GM12872 (cell line): ENCODE measurements around the gene NSFL1C.

ENCODE experiments used
- TF ChIP-seq, protein P1 (sequence below): IDR thresholded peaks from 3 replicates; pipeline ENCODE4 v1.5.1; 2011; ENCODE audit warnings: low read depth, mild to moderate bottlenecking, low read length, moderate library complexity; ENCODE audit not compliant: insufficient read depth

The NSFL1C gene

DNA sequence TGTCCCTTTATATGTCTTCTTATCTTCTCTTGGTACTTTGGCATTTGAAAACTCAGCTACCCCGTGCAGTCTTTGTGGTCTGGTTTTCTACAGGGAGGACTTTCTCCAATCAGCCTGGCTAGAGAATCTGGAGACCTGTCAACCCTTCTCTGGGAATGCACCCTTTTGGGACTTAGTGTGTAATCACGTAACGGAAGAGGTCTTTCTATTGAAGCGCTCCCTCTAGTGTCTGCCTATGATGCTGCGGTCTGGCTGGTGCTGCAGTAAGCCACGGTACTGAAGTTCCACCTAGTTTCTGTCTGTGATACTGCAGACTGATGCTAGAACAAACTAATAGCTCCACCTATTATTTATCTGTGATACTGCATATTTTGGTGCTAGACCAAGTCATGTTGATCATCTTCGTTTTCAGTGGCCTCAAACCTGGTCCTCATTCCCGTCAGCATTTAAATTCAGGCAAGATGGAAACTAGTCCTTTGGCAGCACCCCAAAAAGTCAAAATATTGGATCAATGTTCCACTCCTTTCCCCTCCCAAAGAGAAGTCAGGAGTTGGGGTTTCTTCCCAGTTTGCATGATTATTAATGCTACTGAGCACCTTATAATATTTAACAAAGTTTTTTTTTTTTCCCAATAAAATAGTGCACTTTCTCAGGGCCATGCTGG is 37.0 kb upstream of the NSFL1C start:
- TF ChIP-seq, protein P1, sequence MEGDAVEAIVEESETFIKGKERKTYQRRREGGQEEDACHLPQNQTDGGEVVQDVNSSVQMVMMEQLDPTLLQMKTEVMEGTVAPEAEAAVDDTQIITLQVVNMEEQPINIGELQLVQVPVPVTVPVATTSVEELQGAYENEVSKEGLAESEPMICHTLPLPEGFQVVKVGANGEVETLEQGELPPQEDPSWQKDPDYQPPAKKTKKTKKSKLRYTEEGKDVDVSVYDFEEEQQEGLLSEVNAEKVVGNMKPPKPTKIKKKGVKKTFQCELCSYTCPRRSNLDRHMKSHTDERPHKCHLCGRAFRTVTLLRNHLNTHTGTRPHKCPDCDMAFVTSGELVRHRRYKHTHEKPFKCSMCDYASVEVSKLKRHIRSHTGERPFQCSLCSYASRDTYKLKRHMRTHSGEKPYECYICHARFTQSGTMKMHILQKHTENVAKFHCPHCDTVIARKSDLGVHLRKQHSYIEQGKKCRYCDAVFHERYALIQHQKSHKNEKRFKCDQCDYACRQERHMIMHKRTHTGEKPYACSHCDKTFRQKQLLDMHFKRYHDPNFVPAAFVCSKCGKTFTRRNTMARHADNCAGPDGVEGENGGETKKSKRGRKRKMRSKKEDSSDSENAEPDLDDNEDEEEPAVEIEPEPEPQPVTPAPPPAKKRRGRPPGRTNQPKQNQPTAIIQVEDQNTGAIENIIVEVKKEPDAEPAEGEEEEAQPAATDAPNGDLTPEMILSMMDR, result peak; percentile 99

DNA sequence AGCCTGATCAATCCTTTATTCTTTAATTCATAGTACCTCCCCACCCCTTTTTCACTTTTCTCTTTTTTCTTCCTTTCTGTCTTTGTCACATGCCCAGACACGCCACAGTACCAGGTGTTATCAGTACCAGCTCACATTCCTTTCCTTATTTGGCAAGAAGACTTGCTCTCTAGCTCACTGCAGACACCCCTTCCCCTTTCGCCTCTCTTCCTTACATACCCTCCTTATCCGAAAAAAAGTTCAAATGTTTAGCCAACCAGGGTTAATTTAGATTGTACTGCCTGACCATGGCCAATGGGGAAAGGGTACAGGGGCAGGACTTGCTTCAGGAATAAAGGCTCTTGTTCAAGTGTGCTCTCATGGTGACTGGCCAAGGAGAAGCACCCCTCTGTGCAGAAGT is 33.8 kb upstream of the NSFL1C start:
- TF ChIP-seq, protein P1, result no peak

DNA sequence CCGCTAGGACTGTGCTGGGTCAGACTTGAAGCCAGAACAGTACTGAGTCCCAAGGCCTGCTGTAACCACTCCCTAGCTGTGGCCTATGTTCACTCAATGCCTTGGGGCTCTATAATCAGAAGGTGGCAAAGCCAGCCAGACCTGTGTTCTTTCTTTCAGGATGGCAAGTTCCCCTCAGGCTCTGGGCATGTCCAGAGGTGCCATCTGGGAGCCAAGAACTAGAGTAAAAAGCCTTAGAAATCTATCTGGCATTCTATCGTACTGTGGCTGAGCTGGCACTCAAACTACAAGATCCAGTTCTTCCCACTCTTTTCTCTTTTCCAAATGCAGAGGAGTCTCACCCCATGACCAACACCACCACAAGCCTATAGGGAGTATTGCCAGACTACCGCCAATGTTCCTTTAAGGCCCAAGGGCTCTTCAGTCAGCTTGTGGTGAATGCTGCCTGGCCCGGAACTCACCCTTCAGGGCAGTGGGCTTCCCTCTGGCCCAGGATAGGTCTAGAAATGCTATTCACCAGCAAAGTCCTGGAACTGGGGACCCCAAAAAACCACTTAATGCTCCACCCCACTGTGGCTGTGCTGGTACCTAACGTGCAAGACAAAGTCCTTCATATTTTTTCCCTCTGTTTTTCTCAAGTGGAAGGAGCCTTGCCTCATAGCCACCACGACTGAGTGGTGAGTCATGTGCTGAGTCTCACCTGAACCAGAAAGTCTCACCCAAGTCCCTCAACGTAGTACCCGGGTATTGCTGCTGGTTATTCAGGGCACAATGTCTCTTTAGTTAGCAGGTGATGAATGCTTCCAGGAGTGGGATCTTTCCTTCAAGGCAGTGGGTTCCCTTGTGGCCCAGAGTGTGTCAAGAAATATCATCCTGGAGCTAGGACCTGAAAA is 33.1 kb upstream of the NSFL1C start:
- TF ChIP-seq, protein P1, result no peak

DNA sequence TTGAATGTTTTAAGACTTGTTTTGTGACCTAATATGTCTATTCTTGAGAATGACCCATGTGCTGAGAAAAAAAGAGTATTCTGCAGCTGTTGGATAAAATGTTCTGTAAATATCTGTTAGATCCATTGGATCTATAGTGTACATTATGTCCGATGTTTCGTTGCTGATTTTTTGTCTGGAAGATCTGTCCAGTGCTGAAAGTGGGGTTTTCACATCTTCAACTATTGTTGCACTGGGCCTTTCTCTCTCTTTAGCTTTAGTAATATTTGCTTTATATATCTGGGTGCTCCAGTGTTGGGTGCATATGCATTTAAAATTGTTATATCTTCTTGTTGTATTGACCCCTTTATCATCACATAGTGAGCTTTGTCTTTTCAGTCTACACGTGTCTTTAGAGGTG is 30.3 kb upstream of the NSFL1C start:
- TF ChIP-seq, protein P1, result no peak

DNA sequence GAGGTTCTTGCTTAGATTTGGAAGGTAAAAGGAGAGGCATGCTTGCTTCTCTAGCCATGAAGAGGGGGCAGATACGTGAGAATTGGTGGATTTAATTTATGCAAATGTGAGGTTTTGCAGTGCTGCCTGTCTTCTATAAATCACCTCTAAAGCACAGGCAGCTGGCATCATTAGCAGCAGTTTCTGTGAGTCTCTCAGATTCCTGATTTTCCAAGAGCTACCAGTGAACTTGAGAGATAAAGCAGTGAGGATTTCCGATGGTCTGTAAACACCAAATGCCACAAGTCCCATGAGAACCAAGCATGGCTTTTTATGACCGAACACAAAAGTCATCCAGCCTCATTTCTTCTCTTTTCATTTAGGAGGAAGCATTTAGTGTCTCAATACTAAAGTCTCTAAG is 27.8 kb upstream of the NSFL1C start:
- TF ChIP-seq, protein P1, result no peak

DNA sequence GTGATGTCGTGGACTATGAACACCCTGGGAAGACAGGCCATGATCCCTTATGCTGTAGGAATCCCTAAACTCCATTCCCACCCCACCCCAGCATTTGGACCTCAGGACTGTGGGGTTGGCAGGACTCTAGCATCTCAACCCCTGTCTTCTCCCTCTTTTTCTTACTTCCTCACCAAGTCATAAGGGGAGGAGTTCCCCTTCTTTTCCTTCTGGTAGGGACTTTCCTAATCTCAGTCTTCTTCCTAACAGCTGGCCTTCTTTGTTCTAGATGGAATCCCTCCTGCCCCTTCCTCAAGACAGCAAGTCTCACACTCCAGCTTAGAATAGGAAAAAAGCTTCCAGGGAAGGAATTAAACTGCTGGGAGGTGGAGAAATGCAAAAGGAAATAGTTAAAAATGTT is 26.9 kb upstream of the NSFL1C start:
- TF ChIP-seq, protein P1, result no peak

DNA sequence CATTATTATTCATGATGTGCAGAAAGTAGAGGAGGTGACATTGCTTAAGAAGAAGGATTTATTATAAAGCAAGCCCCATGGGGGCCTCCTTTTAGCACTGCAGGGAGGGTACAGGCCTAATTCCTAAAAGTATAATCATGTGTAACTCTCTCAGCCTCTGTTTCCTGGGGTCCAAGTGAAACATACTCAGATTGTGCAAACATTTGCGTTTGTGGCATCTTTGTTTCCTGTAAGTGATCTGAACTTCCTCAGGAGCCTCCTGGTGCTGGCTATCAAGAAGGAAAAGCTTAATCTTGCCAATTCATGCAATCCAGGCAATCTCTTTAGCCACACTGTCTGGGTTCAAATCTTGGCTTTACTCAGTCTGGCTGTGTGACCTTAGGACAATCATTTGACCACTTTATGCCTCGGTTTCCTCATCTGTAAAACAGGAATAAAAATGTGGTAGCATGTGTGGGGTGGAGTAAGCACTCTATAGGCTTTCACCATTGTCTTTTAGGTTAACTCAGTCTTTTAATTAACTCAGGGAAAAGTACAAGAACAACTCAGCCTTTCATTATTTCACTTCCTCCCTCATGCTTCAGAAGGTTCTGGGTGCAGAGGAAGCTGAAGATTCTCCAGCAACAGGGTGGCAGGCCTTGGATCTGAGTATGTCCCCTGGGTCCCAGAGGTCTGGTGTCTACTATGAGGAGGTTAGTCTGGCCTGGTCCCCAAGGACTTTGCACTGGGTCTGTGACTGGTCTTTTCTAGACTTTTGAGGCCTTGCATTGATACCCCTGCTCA is 25.4 kb upstream of the NSFL1C start:
- TF ChIP-seq, protein P1, result no peak
